Upper lobe of left lung (tissue), 6 donors: ENCODE data around the gene CBX3. TPM values are rescaled to one million over a fixed set of nuclear protein-coding genes. Genes with fewer than 3 reads are reported as not detected.
"Not testable (repeated sequence)": the region's sequence is repeated elsewhere in the genome, so short reads cannot be mapped to it uniquely, and the experiment has no call there.

ENCODE experiments used
- ATAC-seq, 2 donors: fragments of 200-7000 bp; cut with Tn5 transposase; one replicate each; pipeline ENCODE4 v1.9.1; 2022; ENCODE audit warnings: mild to moderate bottlenecking in 2 of 2, moderate library complexity in 2 of 2; ENCODE audit not compliant: low FRiP score in 2 of 2
- DNase-seq, 2 donors: peaks; one replicate each; pipeline ENCODE4 v3.0.0-alpha.2; 2019 to 2020
- H3K27ac ChIP-seq, 4 donors: fragments of 200-600 bp; sonication (generic); one replicate each; pipeline ENCODE4 v1.5.1; 2016 to 2019
- H3K27me3 ChIP-seq, 4 donors: fragments of 200-600 bp; sonication (generic); one replicate each; pipeline ENCODE4 v1.5.1; 2017 to 2019
- H3K36me3 ChIP-seq, 4 donors: fragments of 200-600 bp; sonication (generic); one replicate each; pipeline ENCODE4 v1.5.1; 2016 to 2019
- H3K4me1 ChIP-seq, 4 donors: fragments of 200-600 bp; sonication (generic); one replicate each; pipeline ENCODE4 v1.5.1; 2018 to 2019
- H3K4me3 ChIP-seq, 4 donors: fragments of 200-600 bp; sonication (generic); one replicate each; pipeline ENCODE4 v1.5.1; 2017 to 2019; ENCODE audit warnings: mild to moderate bottlenecking in 2 of 4, moderate library complexity in 1 of 4
- H3K9me3 ChIP-seq, 4 donors: fragments of 200-600 bp; sonication (generic); one replicate each; pipeline ENCODE4 v1.5.1; 2018 to 2019
- CTCF ChIP-seq, 6 experiments: fragments of 450-650 bp in 4 of 6; fragments of 200-600 bp in 2 of 6; sonication (generic) in 2 of 6; IDR thresholded peaks; one replicate each; pipeline ENCODE4 v1.5.1; 2016 to 2019; ENCODE audit warnings: antibody characterized with exemption in 6 of 6
- EP300 ChIP-seq, 4 donors: sonication (generic); formaldehyde crosslinking; IDR thresholded peaks; one replicate each; pipeline ENCODE4 v1.5.1; 2017; ENCODE audit warnings: antibody characterized with exemption in 4 of 4, control low read depth in 2 of 4
- POLR2A ChIP-seq, 4 donors: fragments of 450-650 bp; IDR thresholded peaks; one replicate each; pipeline ENCODE4 v1.5.1; 2016 to 2017; ENCODE audit warnings: antibody characterized with exemption in 4 of 4, mild to moderate bottlenecking in 2 of 4
- POLR2AphosphoS5 ChIP-seq, 2 donors: sonication (generic); formaldehyde crosslinking; IDR thresholded peaks; one replicate each; pipeline ENCODE4 v1.5.1; 2017; ENCODE audit warnings: antibody characterized with exemption in 2 of 2
- WGBS, 2 donors: methylation state at CpG; one replicate each; pipeline ENCODE4 v1.1.5; 2017 to 2018; 5-methylcytosine and 5-hydroxymethylcytosine counted together
- total RNA-seq, 6 donors: library from RNA; depleted of rRNA in 4 of 6; stranded (reverse); fragments of >200 nt in 4 of 6; gene quantifications; one replicate each; pipeline versions ENCODE4 v1.1.0 to v1.2.1, GENCODE V29; 2016 to 2021
- donor health status: DM: no; HTN: no; CAD: no; lungs with moderate emphysema.
- donor health status: DM: no; HTN: yes; CAD: no; lungs with severe emphysema.

The CBX3 gene
- total RNA-seq, 6 donors from 2014 or later: 59.0 to 116 (median 89.8) TPM

- Histone ChIP-seq H3K9me3 (no peaks in the 10 kb centered on the region), H3K4me1 (peaks cover 53 to 71% (median 64%) of the 10 kb centered on the region in 4 donors), H3K4me3 (no peak overlapping the region), H3K27ac (peak overlapping the region in 2 of 4 donors; percentile 4 to 24), H3K27me3 (no peaks in the 10 kb centered on the region), H3K36me3 (peaks cover 69 to 100% (median 81%) of the 10 kb centered on the region in 4 donors)
- DNase-seq (no peak), ATAC-seq (no peak)
- 56 to 59% methylated on average over 3 of the region's 3 CpGs for WGBS, 2 donors
- TF ChIP-seq EP300 (IDR thresholded peaks at IDR 0.05): no peak
- no peak for TF ChIP-seq POLR2AphosphoS5 (IDR thresholded peaks at IDR 0.05)
- TF ChIP-seq CTCF (IDR thresholded peaks at IDR 0.05): no peak
- no peak for TF ChIP-seq POLR2A (IDR thresholded peaks at IDR 0.05)
These were observed 9.0 kb upstream of the CBX3 start for GRCh38 chr7:26192485-26193087.

GRCh38 chr7:26193432-26194207, 7.9 kb upstream of the CBX3 start:
- H3K4me3 ChIP-seq: peak overlapping the region in 1 of 4 donors; percentile 1
- no peaks in the 10 kb centered on the region for H3K27me3 ChIP-seq
- peaks cover 56 to 79% (median 67%) of the 10 kb centered on the region in 4 donors for H3K4me1 ChIP-seq
- TF ChIP-seq EP300 (IDR thresholded peaks at IDR 0.05) (no peak), POLR2AphosphoS5 (IDR thresholded peaks at IDR 0.05) (no peak), POLR2A (IDR thresholded peaks at IDR 0.05) (no peak), CTCF (IDR thresholded peaks at IDR 0.05) (no peak)
- peak overlapping the region in 3 of 4 donors; percentile 9 to 24 (median 11) for H3K27ac ChIP-seq
- DNase-seq (no peak), ATAC-seq (peak in 1 of 2 donors; percentile 57)
- 64 to 65% methylated on average over 8 of the region's 8 CpGs for WGBS, 2 donors
- H3K9me3 ChIP-seq: no peaks in the 10 kb centered on the region
- peaks cover 69 to 96% (median 75%) of the 10 kb centered on the region in 4 donors for H3K36me3 ChIP-seq

GRCh38 chr7:26194764-26195163, 6.8 kb upstream of the CBX3 start:
- not testable (repeated sequence) for DNase-seq, H3K27me3 ChIP-seq, H3K4me3 ChIP-seq, H3K9me3 ChIP-seq, ATAC-seq
- WGBS, 2 donors: 57 to 62% methylated on average over 11 of the region's 11 CpGs
- Histone ChIP-seq H3K27ac (peak overlapping the region in 2 of 4 donors; percentile 11 to 24), H3K36me3 (peaks cover 59 to 90% (median 66%) of the 10 kb centered on the region in 4 donors), H3K4me1 (peaks cover 56 to 79% (median 63%) of the 10 kb centered on the region in 4 donors)

GRCh38 chr7:26195182-26195581, 6.4 kb upstream of the CBX3 start:
- H3K27me3 ChIP-seq: no peaks in the 10 kb centered on the region
- no peak overlapping the region for H3K4me3 ChIP-seq
- peaks cover 56 to 79% (median 63%) of the 10 kb centered on the region in 4 donors for H3K4me1 ChIP-seq
- ATAC-seq (no peak), DNase-seq (no peak)
- TF ChIP-seq CTCF (IDR thresholded peaks at IDR 0.05): no peak
- TF ChIP-seq POLR2AphosphoS5 (IDR thresholded peaks at IDR 0.05): no peak
- no peak for TF ChIP-seq EP300 (IDR thresholded peaks at IDR 0.05)
- no peak for TF ChIP-seq POLR2A (IDR thresholded peaks at IDR 0.05)
- H3K36me3 ChIP-seq: peaks cover 57 to 86% (median 62%) of the 10 kb centered on the region in 4 donors
- no peaks in the 10 kb centered on the region for H3K9me3 ChIP-seq
- no peak overlapping the region for H3K27ac ChIP-seq
- WGBS, 2 donors: 76 to 77% methylated on average over 5 of the region's 5 CpGs

- H3K27me3 ChIP-seq: no peaks in the 10 kb centered on the region
- peaks cover 56 to 70% (median 63%) of the 10 kb centered on the region in 4 donors for H3K4me1 ChIP-seq
- H3K9me3 ChIP-seq: no peaks in the 10 kb centered on the region
- DNase-seq: no peak
- 44 to 49% methylated on average over 10 of the region's 10 CpGs for WGBS, 2 donors
- H3K36me3 ChIP-seq: peaks cover 49 to 77% (median 53%) of the 10 kb centered on the region in 4 donors
- TF ChIP-seq CTCF (IDR thresholded peaks at IDR 0.05) (no peak), POLR2AphosphoS5 (IDR thresholded peaks at IDR 0.05) (no peak), POLR2A (IDR thresholded peaks at IDR 0.05) (no peak), EP300 (IDR thresholded peaks at IDR 0.05) (no peak)
- peak overlapping the region in 2 of 4 donors; percentile 67 to 100 for H3K27ac ChIP-seq
- ATAC-seq: no peak
- peak overlapping the region in 1 of 4 donors; percentile 16 for H3K4me3 ChIP-seq
These were observed 5.5 kb upstream of the CBX3 start for GRCh38 chr7:26195867-26196657.
